GM18507 (cell line): Measurements from ENCODE around the gene LHFPL3.
"Not testable (repeated sequence)": the region's sequence is repeated elsewhere in the genome, so short reads cannot be mapped to it uniquely, and the experiment has no call there.

Experiments used
- DNase-seq: peaks from one replicate; pipeline ENCODE4 v3.0.0; 2011; ENCODE audit warnings: low read depth; ENCODE audit not compliant: insufficient read length; ENCODE audit errors: extremely low spot score
- FAIRE-seq: peaks from 2 replicates; lab custom pipeline; 2011; peaks lifted over from hg19 to GRCh38; lab: Jason Lieb, UNC

The LHFPL3 gene

GRCh38 chr7:104328296-104328969 lies at the start of gene LHFPL3:
Gene LHFPL3 (plus strand): TSS chr7:104328603.
- no peak for FAIRE-seq

GRCh38 chr7:104281685-104282084 lies 46.7 kb upstream of the LHFPL3 start:
- DNase-seq, FAIRE-seq: not testable (repeated sequence)

More at GRCh38 chr7:104328296-104328969, at the start of gene LHFPL3:
- DNase-seq, result no peak

- no peak for FAIRE-seq
These were observed 41.6 kb upstream of the LHFPL3 start for GRCh38 chr7:104286839-104287238.

DNA sequence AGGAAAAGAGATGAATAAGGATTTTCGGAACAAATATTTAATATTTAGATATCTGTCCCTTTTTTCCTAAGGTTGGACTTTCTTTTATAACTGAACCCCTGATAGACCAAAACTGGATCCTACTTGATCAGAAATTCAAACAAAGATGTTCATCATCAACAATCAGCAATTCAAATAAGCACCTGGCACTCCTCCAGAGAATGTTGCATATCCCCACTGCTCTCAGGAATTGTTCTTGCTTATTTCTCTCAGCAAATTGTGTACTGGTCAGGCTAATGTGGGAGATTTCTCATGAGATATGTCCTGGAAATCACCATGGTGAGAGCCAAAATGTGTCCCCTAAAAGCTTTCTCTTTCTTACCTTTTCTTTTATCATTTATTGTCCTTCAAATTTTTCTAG lies 40.3 kb upstream of the LHFPL3 start:
- FAIRE-seq, result no peak

More at GRCh38 chr7:104286839-104287238, 41.6 kb upstream of the LHFPL3 start:
- no peak for DNase-seq

DNA sequence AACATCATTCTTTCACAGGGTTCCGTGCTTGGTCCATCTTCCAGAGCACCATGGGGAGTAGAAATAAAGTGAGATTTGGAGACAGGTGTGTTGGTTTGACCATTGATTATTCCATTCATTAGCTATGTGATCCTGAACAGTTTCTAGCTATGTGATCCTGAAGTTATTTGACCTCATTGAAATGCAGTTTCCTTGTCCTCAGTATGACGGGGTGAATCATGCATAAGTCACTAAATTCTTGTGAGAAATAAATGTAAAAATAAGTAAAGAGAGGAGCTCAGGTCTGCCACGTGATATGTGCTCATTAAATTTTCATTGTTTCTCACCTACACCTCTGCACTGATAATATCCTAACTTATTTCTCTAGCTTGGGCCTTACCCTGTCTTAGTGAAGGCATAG lies 34.1 kb upstream of the LHFPL3 start:
- no peak for DNase-seq
- no peak for FAIRE-seq

More for the DNA sequence above, 40.3 kb upstream of the LHFPL3 start:
- DNase-seq, result no peak

DNA sequence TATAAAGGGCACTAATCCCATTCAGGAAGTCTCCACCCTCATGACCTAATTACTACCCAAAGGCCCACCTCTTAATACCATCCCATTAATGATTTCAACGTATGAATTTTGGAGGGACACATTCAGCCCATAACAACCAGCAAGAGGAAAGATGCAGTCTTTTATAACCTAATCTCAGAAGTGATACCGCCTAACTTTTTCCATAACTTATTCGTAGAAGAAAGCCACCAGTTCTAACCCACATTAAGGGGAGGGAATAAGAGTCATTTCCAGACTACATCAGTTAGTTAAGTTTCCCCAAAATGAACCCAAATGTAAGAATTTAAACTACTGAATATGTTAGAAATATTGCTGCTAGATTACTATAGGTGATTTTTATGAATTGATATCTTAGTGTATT lies 32.1 kb upstream of the LHFPL3 start:
- no peak for FAIRE-seq
- no peak for DNase-seq

DNA sequence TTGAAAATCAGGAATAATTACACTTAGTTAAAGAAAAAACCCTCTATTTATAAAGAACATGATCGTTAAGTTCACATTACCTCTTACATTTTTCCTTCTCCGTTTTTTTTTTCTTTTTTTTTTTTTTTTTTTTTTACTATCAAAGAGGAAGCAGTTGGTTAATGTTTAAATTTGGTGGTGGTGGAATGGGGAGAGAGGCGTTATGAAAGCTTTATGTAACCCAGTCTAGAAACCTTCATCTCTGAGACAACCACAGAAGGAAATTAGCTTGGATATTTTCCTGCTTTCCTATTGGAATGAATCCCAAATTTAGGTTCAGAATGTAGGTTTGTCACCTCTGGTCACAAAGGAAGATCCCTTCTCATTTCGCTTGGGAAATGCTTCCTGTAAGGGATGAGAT lies 31.5 kb upstream of the LHFPL3 start:
- FAIRE-seq (peak; percentile 12), DNase-seq (no peak)

GRCh38 chr7:104299323-104299722 lies 29.1 kb upstream of the LHFPL3 start:
- DNase-seq (no peak), FAIRE-seq (no peak)

DNA sequence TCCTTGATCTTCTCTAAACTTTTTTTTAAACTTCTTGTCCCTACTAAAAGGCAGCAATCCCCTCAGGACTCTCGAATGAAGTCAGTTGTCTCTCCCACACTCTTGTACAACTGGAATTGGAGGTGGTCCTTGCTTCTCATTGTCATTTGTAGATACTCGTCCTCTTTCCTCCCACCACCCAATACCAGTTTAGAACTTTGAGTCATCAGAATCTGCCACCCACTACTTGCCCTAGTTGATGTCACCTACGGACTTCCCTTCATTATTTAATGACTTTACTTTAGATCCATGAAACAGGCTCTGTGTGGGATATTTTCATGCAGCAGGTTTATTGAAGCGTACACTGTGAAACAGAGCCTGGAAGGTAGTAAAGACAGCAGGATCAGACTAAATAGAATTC lies 28.6 kb upstream of the LHFPL3 start:
- DNase-seq, result no peak
- FAIRE-seq, result no peak

GRCh38 chr7:104306793-104307192 lies 21.6 kb upstream of the LHFPL3 start:
- FAIRE-seq, result no peak

GRCh38 chr7:104317948-104318629 lies 10.3 kb upstream of the LHFPL3 start:
- no peak for DNase-seq
- no peak for FAIRE-seq

More at GRCh38 chr7:104306793-104307192, 21.6 kb upstream of the LHFPL3 start:
- DNase-seq, result no peak

DNA sequence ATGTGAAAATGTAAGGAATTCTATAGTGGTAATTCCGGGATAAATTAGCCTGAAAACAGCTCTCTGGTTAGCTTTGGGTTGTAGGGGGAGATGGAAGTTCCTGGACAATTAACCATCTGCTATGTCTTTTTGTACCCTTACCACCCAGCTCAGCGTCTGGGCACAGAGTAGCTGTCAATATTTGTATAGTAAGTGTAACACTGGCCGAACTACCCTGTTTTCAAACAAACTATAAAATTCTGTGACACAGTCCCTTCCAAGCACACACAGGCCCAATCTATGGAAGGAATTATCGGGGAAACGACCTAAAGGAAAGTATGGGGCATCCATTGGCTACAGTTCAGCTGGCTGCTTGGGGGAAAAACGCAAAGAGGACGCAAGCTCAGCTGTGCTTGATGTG lies 869 bp upstream of the LHFPL3 start:
- FAIRE-seq (no peak), DNase-seq (no peak)

DNA sequence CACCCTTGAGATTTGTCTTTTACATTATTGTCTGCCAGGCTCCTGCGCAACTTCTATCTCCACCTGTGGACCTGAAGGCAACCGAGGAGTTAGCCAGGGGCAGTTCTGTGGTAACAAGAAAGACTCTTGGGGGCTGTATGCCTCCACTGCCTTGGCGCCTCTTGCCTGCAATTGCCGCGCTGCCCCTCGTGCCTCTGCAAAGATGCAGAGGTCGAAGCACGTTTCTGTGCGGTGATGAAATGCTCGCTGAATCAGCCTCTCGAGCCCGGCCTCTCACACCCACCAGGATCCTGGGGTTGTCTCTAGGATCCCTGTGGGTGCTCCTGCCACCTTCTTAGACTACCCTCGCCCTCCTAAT lies 486 bp upstream of the LHFPL3 start:
- FAIRE-seq (no peak), DNase-seq (no peak)

DNA sequence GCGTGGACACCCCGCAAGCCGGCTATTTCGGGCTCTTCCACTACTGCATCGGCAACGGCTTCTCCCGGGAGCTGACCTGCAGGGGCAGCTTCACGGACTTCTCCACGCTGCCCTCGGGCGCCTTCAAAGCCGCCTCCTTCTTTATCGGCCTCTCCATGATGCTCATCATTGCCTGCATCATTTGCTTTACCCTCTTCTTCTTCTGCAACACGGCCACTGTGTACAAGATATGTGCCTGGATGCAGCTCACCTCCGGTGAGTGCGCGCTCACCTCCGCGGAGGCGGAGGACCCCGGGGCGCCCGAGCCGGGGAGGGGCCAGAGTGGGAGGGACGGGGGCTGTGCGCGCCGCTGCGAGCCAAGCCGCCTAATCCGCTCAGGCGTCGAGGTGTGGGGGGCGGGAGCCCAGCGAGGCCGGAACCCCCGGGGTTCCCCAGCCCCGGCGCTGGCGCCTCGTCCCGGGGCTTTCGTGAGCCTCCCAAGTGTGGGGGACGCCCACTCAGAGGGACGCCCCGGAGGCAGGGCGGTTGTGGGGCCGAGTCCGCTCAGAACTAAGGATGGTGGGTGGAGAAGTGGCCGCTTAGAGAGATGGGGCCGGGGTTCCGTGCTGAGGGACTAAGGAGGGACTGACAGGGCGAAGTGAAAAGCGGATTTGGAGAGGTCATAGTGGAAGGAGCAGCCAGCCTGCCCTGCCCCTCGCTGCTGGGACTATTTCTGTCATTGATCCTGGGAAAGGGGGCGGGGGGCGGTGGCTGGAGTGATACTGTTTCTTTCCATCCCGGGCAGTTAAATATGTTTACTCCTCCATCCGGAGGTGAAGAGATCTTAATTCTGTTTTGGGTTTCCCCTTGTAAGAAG lies 795 bp downstream of the LHFPL3 start:
- FAIRE-seq (no peak), DNase-seq (no peak)

- DNase-seq (no peak), FAIRE-seq (no peak)
These were observed 13.1 kb downstream of the LHFPL3 start for GRCh38 chr7:104341546-104341945.

DNA sequence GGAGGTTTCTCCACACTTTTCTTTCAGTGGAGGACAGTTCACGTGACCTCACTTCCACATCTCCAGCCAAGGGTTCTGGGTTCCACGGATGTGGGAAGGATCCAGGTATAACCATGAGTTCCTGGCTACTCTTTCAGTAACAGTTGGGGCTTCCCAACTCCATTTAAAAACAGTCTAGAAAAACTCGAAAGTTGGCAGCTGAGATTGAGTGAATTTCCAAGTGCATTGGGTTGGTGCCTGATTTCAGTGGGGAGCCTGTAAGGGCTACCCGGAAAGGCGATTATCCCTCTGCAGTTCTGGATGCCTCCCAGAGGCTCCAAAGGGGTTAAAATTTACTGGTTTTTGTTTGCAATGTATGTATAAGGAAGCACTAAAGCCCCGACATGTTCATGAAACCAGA lies 24.3 kb downstream of the LHFPL3 start:
- DNase-seq (no peak), FAIRE-seq (no peak)

- DNase-seq, result no peak
- FAIRE-seq, result no peak
These were observed 28.8 kb downstream of the LHFPL3 start for GRCh38 chr7:104357166-104357565.

- no peak for DNase-seq
- FAIRE-seq, result no peak
These were observed 30.2 kb downstream of the LHFPL3 start for GRCh38 chr7:104358446-104359132.

- FAIRE-seq (no peak), DNase-seq (no peak)
These were observed 34.4 kb downstream of the LHFPL3 start for GRCh38 chr7:104362756-104363155.

- no peak for FAIRE-seq
- no peak for DNase-seq
These were observed 35.0 kb downstream of the LHFPL3 start for GRCh38 chr7:104363355-104363754.
